ENCODE results near the gene TSSK2. TPM values are rescaled to one million over a fixed set of nuclear protein-coding genes. Genes with fewer than 3 reads are reported as not detected.

TSSK2 gene
- polyA plus RNA-seq, 1 donor from 2014 or later, result not detected

DNA sequence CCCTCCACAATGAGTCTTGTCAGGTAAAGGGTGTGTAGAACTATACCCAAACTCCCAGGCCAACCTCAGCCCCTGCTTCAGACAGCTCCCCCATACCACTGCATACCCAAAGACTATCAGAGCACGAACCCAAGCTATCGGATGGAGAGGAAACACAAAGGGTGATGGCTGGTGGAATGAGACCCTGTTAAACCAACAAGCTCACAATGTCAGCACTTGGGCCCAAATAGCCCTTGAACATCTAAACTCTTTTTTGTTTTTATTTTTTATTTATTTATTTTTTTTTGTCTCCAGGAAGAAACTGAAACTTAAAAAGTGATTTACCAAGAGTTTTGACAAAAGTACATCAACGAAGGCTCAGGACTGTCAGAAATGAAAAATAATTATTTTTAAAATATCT, 19.5 kb upstream of the TSSK2 start:
- Histone ChIP-seq H3F3A (ENCODE audit: insufficient read depth, low read length, poor library complexity, severe bottlenecking) (no peaks in the 10 kb centered on the region), H3K79me2 (replicated peaks; ENCODE audit: insufficient read depth, low read length) (peaks cover 81% of the 10 kb centered on the region), H3K27me3 (ENCODE audit: insufficient read depth, low read depth, low read length) (no peaks in the 10 kb centered on the region), H3K4me2 (ENCODE audit: low read length) (no peak overlapping the region), H3K36me3 (ENCODE audit: insufficient read depth, low read length) (no peaks in the 10 kb centered on the region), H3K27ac (ENCODE audit: low read length) (no peak overlapping the region), H3K4me3 (ENCODE audit: low read length) (no peak overlapping the region), H3K9me3 (ENCODE audit: low read length) (no peaks in the 10 kb centered on the region), H2AFZ (ENCODE audit: low read depth, low read length) (no peak overlapping the region), H4K20me1 (ENCODE audit: insufficient read depth) (no peaks in the 10 kb centered on the region), H3K9ac (ENCODE audit: low read length) (no peak overlapping the region), H3K9me2 (ENCODE audit: insufficient read depth, low read length) (no peaks in the 10 kb centered on the region)
- TF ChIP-seq POLR2AphosphoS5 (IDR thresholded peaks at IDR 0.05) (no peak), EZH2 (IDR thresholded peaks at IDR 0.05; ENCODE audit: borderline replicate concordance, insufficient read depth, low read length, poor library complexity, severe bottlenecking) (no peak), SMC3 (conservative IDR thresholded peaks at IDR 0.05; ENCODE audit: poor library complexity) (no peak), EP300 (conservative IDR thresholded peaks at IDR 0.05; ENCODE audit: poor library complexity, severe bottlenecking) (no peak), RAD21 (conservative IDR thresholded peaks at IDR 0.05) (no peak)
- TF ChIP-seq, protein P1, sequence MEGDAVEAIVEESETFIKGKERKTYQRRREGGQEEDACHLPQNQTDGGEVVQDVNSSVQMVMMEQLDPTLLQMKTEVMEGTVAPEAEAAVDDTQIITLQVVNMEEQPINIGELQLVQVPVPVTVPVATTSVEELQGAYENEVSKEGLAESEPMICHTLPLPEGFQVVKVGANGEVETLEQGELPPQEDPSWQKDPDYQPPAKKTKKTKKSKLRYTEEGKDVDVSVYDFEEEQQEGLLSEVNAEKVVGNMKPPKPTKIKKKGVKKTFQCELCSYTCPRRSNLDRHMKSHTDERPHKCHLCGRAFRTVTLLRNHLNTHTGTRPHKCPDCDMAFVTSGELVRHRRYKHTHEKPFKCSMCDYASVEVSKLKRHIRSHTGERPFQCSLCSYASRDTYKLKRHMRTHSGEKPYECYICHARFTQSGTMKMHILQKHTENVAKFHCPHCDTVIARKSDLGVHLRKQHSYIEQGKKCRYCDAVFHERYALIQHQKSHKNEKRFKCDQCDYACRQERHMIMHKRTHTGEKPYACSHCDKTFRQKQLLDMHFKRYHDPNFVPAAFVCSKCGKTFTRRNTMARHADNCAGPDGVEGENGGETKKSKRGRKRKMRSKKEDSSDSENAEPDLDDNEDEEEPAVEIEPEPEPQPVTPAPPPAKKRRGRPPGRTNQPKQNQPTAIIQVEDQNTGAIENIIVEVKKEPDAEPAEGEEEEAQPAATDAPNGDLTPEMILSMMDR (IDR thresholded peaks at IDR 0.05; ENCODE audit: poor library complexity, severe bottlenecking), result no peak

DNA sequence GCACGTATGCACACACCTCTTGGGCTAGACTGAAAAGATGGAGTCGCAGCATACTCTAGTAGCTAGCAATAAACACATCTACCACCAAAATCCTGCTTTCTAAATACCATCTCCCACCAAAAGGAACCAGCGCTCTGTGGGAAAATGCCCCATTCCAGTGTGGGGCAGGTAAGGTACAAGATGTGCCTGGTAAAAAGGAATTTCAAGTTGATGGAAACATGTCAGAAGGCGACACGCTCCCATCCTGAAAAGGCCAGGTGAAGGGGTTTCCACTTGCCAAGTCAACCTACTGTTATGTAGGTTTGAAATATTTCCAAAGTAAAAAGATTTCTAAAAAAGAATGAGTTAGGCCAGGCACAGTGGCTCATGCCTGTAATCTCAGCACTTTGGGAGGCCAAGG, 17.7 kb upstream of the TSSK2 start:
- Histone ChIP-seq H3K27me3 (ENCODE audit: insufficient read depth, low read depth, low read length) (no peaks in the 10 kb centered on the region), H3K4me2 (ENCODE audit: low read length) (no peak overlapping the region), H3K9ac (ENCODE audit: low read length) (no peak overlapping the region), H3K27ac (ENCODE audit: low read length) (no peak overlapping the region), H3F3A (ENCODE audit: insufficient read depth, low read length, poor library complexity, severe bottlenecking) (no peaks in the 10 kb centered on the region), H3K79me2 (replicated peaks; ENCODE audit: insufficient read depth, low read length) (peaks cover 82% of the 10 kb centered on the region), H4K20me1 (ENCODE audit: insufficient read depth) (no peaks in the 10 kb centered on the region), H3K4me3 (ENCODE audit: low read length) (no peak overlapping the region), H3K36me3 (ENCODE audit: insufficient read depth, low read length) (no peaks in the 10 kb centered on the region), H3K9me2 (ENCODE audit: insufficient read depth, low read length) (no peaks in the 10 kb centered on the region), H2AFZ (ENCODE audit: low read depth, low read length) (no peak overlapping the region), H3K9me3 (ENCODE audit: low read length) (no peaks in the 10 kb centered on the region)
- TF ChIP-seq RAD21 (conservative IDR thresholded peaks at IDR 0.05), result no peak
- TF ChIP-seq EP300 (conservative IDR thresholded peaks at IDR 0.05; ENCODE audit: poor library complexity, severe bottlenecking), result no peak
- TF ChIP-seq, protein P2, sequence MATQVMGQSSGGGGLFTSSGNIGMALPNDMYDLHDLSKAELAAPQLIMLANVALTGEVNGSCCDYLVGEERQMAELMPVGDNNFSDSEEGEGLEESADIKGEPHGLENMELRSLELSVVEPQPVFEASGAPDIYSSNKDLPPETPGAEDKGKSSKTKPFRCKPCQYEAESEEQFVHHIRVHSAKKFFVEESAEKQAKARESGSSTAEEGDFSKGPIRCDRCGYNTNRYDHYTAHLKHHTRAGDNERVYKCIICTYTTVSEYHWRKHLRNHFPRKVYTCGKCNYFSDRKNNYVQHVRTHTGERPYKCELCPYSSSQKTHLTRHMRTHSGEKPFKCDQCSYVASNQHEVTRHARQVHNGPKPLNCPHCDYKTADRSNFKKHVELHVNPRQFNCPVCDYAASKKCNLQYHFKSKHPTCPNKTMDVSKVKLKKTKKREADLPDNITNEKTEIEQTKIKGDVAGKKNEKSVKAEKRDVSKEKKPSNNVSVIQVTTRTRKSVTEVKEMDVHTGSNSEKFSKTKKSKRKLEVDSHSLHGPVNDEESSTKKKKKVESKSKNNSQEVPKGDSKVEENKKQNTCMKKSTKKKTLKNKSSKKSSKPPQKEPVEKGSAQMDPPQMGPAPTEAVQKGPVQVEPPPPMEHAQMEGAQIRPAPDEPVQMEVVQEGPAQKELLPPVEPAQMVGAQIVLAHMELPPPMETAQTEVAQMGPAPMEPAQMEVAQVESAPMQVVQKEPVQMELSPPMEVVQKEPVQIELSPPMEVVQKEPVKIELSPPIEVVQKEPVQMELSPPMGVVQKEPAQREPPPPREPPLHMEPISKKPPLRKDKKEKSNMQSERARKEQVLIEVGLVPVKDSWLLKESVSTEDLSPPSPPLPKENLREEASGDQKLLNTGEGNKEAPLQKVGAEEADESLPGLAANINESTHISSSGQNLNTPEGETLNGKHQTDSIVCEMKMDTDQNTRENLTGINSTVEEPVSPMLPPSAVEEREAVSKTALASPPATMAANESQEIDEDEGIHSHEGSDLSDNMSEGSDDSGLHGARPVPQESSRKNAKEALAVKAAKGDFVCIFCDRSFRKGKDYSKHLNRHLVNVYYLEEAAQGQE (IDR thresholded peaks at IDR 0.05; ENCODE audit: borderline replicate concordance), result no peak
- TF ChIP-seq POLR2AphosphoS5 (IDR thresholded peaks at IDR 0.05), result no peak
- no peak for TF ChIP-seq SMC3 (conservative IDR thresholded peaks at IDR 0.05; ENCODE audit: poor library complexity)
- TF ChIP-seq MXI1 (conservative IDR thresholded peaks at IDR 0.05; ENCODE audit: poor library complexity, severe bottlenecking), result no peak
- no peak for TF ChIP-seq EZH2 (IDR thresholded peaks at IDR 0.05; ENCODE audit: borderline replicate concordance, insufficient read depth, low read length, poor library complexity, severe bottlenecking)
- no peak for TF ChIP-seq TAF1 (IDR thresholded peaks at IDR 0.05; ENCODE audit: low read depth)
- TF ChIP-seq, protein P1 (IDR thresholded peaks at IDR 0.05; ENCODE audit: poor library complexity, severe bottlenecking), result no peak

All from neural cell (in vitro differentiated cells).